Caki2 (cell line): ENCODE measurements around the gene FBL. TPM values are rescaled to one million over a fixed set of nuclear protein-coding genes. Genes with fewer than 3 reads are reported as not detected.
A peak's percentile ranks its signal among the peaks of the same experiment; 100 is the strongest.
"Not testable (repeated sequence)": the region's sequence is repeated elsewhere in the genome, so short reads cannot be mapped to it uniquely, and the experiment has no call there.

Experiments
- DNase-seq: peaks from one replicate; pipeline ENCODE4 v3.0.0-alpha.2; 2015; ENCODE audit warnings: low read depth
- in situ Hi-C: cut with HindIII; loops from 2 replicates; pipeline ENCODE4 v1.10.0; 2016; ENCODE audit warnings: low sequenced_read_pairs, low pct_unique_long_range_greater_than_20kb, mixed read lengths
- total RNA-seq: library from RNA; depleted of rRNA; stranded (reverse); fragments of >200 nt; shearing (Covaris generic); gene quantifications from 2 replicates; pipeline ENCODE4 v1.2.3, GENCODE V29; 2014; ENCODE audit warnings: low replicate concordance

Gene FBL
- total RNA-seq, 1 experiment from 2014 or later = 700 TPM

- DNase-seq, in situ Hi-C loops: not testable (repeated sequence)
Observed at GRCh38 chr19:39878866-39879265, 32.7 kb upstream of the FBL start.

- DNase-seq = no peak
- in situ Hi-C loops = no loop called here
Observed at GRCh38 chr19:39878398-39878797, 32.2 kb upstream of the FBL start.

GRCh38 chr19:39877982-39878381, 31.8 kb upstream of the FBL start:
- DNase-seq, in situ Hi-C loops: not testable (repeated sequence)

GRCh38 chr19:39877488-39877887, 31.3 kb upstream of the FBL start:
- in situ Hi-C loops, DNase-seq: not testable (repeated sequence)

- in situ Hi-C loops, DNase-seq: not testable (repeated sequence)
Observed at GRCh38 chr19:39876486-39876885, 30.3 kb upstream of the FBL start.

- in situ Hi-C loops, DNase-seq: not testable (repeated sequence)
Observed at GRCh38 chr19:39875401-39875864, 29.3 kb upstream of the FBL start.

- in situ Hi-C loops = no loop called here
- DNase-seq = no peak
Observed at GRCh38 chr19:39874404-39874803, 28.2 kb upstream of the FBL start.

GRCh38 chr19:39873385-39873784, 27.2 kb upstream of the FBL start:
- in situ Hi-C loops = no loop called here
- DNase-seq = no peak

- in situ Hi-C loops = no loop called here
- DNase-seq = no peak
Observed at GRCh38 chr19:39871886-39872866, 26.0 kb upstream of the FBL start.

- DNase-seq = no peak
- in situ Hi-C loops = no loop called here
Observed at GRCh38 chr19:39871362-39871761, 25.2 kb upstream of the FBL start.

GRCh38 chr19:39870171-39870971, 24.2 kb upstream of the FBL start:
- in situ Hi-C loops = no loop called here
- no peak for DNase-seq

- DNase-seq = no peak
- in situ Hi-C loops = no loop called here
Observed at GRCh38 chr19:39867952-39868351, 21.8 kb upstream of the FBL start.

GRCh38 chr19:39867133-39867532, 21.0 kb upstream of the FBL start:
- in situ Hi-C loops = no loop called here
- no peak for DNase-seq

GRCh38 chr19:39865953-39866352, 19.8 kb upstream of the FBL start:
- no peak for DNase-seq
- in situ Hi-C loops = no loop called here

- in situ Hi-C loops = no loop called here
- no peak for DNase-seq
Observed at GRCh38 chr19:39865186-39865585, 19.0 kb upstream of the FBL start.

- peak; percentile 33 for DNase-seq
- in situ Hi-C loops = no loop called here
Observed at GRCh38 chr19:39864118-39864517, 17.9 kb upstream of the FBL start.

GRCh38 chr19:39858541-39858940, 12.4 kb upstream of the FBL start:
- peak; percentile 29 for DNase-seq

GRCh38 chr19:39852882-39853281, 6.7 kb upstream of the FBL start:
- DNase-seq = no peak
- in situ Hi-C loops = no loop called here

More at GRCh38 chr19:39858541-39858940, 12.4 kb upstream of the FBL start:
- in situ Hi-C loops = no loop called here

- no peak for DNase-seq
- in situ Hi-C loops = no loop called here
Observed at GRCh38 chr19:39850892-39851291, 4.7 kb upstream of the FBL start.
